Natural killer cell treated with Interleukin-12 subunit alpha and Interleukin-12 subunit beta and Interleukin-15 and Interleukin-18, amount 100 ng/mL, for 72 hours (primary cell): ENCODE measurements around the gene PUSL1. TPM values are rescaled to one million over a fixed set of nuclear protein-coding genes. Genes with fewer than 3 reads are reported as not detected.

ENCODE experiments used
- ATAC-seq, 2 donors: fragments of 150-1000 bp; cut with Tn5 transposase in 1 of 2; sonication (Bioruptor Pico), chemical (Tn5 transposase) in 1 of 2; 2 replicates each; pipeline ENCODE4 v1.10.0; 2021
- DNase-seq: peaks from one replicate; pipeline ENCODE4 v3.0.0; 2022; ENCODE audit warnings: low spot score
- H3K27ac Mint-ChIP-seq, 2 donors: 1 replicate in 1 of 2; 2 replicates in 1 of 2; pipeline ENCODE4 v1.8.0; 2022; ENCODE audit warnings: mixed read lengths in 2 of 2, mild to moderate bottlenecking in 1 of 2, moderate library complexity in 1 of 2
- H3K27me3 Mint-ChIP-seq, 2 donors: 1 replicate in 1 of 2; 2 replicates in 1 of 2; pipeline ENCODE4 v1.8.0; 2022; ENCODE audit warnings: mixed read lengths in 2 of 2
- H3K36me3 Mint-ChIP-seq: one replicate; pipeline ENCODE4 v1.8.0; 2022; ENCODE audit warnings: mixed read lengths
- H3K4me1 Mint-ChIP-seq, 2 donors: 1 replicate in 1 of 2; 2 replicates in 1 of 2; pipeline ENCODE4 v1.8.0; 2022; ENCODE audit warnings: low read depth in 2 of 2, mixed read lengths in 2 of 2, mild to moderate bottlenecking in 1 of 2
- H3K4me3 Mint-ChIP-seq: one replicate; pipeline ENCODE4 v1.8.0; 2022; ENCODE audit warnings: mixed read lengths
- H3K9me3 Mint-ChIP-seq: 2 replicates; pipeline ENCODE4 v1.8.0; 2022; ENCODE audit warnings: mixed read lengths
- total RNA-seq, 2 donors: library from RNA; stranded (reverse); gene quantifications; one replicate each; pipeline ENCODE4 v1.2.3, GENCODE V29; 2022

Gene PUSL1
- total RNA-seq, 2 donors from 2014 or later = 19.2 to 39.0 TPM

- DNase-seq (no peak), ATAC-seq (no peak)
- Mint-ChIP-seq H3K27ac (peak overlapping the region; percentile 62 to 70), H3K4me3 (peak overlapping the region; percentile 91), H3K4me1 (peaks cover 12 to 14% of the 10 kb centered on the region in 2 donors), H3K36me3 (no peaks in the 10 kb centered on the region), H3K27me3 (no peaks in the 10 kb centered on the region), H3K9me3 (no peaks in the 10 kb centered on the region)
Measured at GRCh38 chr1:1305300-1306069, 2.9 kb upstream of the PUSL1 start.

DNA sequence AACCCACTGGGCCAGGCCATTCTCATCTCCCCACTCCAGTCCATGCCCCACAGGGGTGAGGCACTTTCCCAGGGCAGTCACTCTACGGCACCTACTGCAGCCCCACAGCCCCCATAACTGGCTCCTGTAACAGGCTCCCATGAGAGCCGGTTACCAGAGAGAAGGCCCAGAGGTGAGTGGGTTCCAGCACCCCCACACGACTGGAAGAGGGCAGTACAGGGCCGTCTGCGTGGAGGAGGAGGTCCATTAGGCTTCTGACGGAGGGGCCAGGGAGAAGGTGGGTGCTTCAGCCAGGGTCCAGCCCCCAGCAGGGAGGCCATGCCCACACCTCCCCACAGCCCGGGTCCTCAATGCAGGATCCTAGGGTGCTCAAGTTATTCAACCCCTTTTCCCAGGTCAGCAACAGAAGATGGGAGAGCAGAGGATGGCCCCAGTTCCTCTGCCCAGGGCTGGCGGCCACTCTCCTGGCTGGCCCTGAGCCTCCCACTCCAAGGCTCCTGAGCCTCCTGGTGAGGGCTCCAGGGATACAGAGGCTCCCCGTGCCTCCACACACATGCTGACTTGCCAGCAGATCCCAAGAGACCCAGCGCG is 2.2 kb upstream of the PUSL1 start:
- no peaks in the 10 kb centered on the region for H3K36me3 Mint-ChIP-seq
- peak overlapping the region; percentile 62 to 70 for H3K27ac Mint-ChIP-seq
- DNase-seq (no peak), ATAC-seq (no peak)
- H3K4me1 Mint-ChIP-seq = peaks cover 12 to 14% of the 10 kb centered on the region in 2 donors
- H3K4me3 Mint-ChIP-seq = peak overlapping the region; percentile 91
- no peaks in the 10 kb centered on the region for H3K9me3 Mint-ChIP-seq
- H3K27me3 Mint-ChIP-seq = no peaks in the 10 kb centered on the region

- H3K27me3 Mint-ChIP-seq = no peaks in the 10 kb centered on the region
- no peaks in the 10 kb centered on the region for H3K9me3 Mint-ChIP-seq
- H3K27ac Mint-ChIP-seq = peak overlapping the region; percentile 62 to 70
- ATAC-seq (no peak), DNase-seq (no peak)
- no peaks in the 10 kb centered on the region for H3K36me3 Mint-ChIP-seq
- H3K4me3 Mint-ChIP-seq = peak overlapping the region; percentile 91
- peaks cover 12 to 14% of the 10 kb centered on the region in 2 donors for H3K4me1 Mint-ChIP-seq
Measured at GRCh38 chr1:1306661-1307260, 1.6 kb upstream of the PUSL1 start.

GRCh38 chr1:1307261-1307922 is 1.0 kb upstream of the PUSL1 start:
- Mint-ChIP-seq H3K36me3 (no peaks in the 10 kb centered on the region), H3K9me3 (no peaks in the 10 kb centered on the region), H3K4me1 (peaks cover 12 to 14% of the 10 kb centered on the region in 2 donors), H3K4me3 (peak overlapping the region; percentile 91), H3K27ac (peak overlapping the region in 1 of 2 donors; percentile 62), H3K27me3 (no peaks in the 10 kb centered on the region)
- peak; percentile 1 to 4 for ATAC-seq
- DNase-seq = no peak

- Mint-ChIP-seq H3K27ac (no peak overlapping the region), H3K27me3 (no peaks in the 10 kb centered on the region), H3K4me3 (peak overlapping the region; percentile 70), H3K9me3 (no peaks in the 10 kb centered on the region), H3K36me3 (no peaks in the 10 kb centered on the region), H3K4me1 (peaks cover 12 to 14% of the 10 kb centered on the region in 2 donors)
- DNase-seq (no peak), ATAC-seq (no peak)
Measured at GRCh38 chr1:1308756-1309250, 406 bp downstream of the PUSL1 start.

DNA sequence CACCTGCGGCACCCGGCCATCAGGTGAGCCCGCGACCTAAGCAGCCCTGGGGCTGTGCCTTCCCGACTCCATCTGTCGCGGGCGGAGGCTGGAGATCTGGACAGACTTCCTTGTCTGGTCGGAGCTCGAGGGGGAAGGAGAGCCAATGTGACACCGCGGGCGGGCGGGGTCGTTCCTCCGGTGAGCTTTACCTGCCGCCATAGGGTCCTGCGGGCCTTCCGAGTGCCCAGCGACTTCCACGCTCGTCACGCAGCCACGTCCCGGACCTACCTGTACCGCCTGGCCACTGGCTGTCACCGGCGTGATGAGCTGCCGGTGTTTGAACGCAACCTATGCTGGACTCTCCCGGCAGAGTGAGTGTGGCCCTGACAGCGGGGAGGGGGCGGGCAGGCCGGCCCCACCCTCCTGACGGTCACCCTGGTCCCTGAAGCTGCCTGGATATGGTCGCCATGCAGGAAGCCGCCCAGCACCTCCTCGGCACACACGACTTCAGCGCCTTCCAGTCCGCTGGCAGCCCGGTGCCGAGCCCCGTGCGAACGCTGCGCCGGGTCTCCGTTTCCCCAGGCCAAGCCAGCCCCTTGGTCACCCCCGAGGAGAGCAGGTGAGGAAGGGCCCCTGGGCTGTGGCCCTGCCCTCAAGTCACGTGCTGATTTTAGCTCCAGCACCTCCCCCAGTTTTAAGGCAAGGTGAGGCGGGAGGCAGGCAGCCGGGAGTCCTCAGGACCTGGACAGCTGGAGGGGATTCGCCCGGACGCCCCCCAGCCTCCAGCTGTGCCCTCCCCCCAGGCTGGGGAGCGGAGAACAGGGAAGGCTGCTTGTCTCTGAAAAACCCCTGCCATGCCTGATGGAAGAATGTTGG is 1.1 kb downstream of the PUSL1 start:
- DNase-seq (no peak), ATAC-seq (no peak)
- no peaks in the 10 kb centered on the region for H3K36me3 Mint-ChIP-seq
- H3K27ac Mint-ChIP-seq = no peak overlapping the region
- no peaks in the 10 kb centered on the region for H3K9me3 Mint-ChIP-seq
- H3K4me3 Mint-ChIP-seq = peak overlapping the region; percentile 63
- no peaks in the 10 kb centered on the region for H3K27me3 Mint-ChIP-seq
- H3K4me1 Mint-ChIP-seq = peaks cover 12 to 14% of the 10 kb centered on the region in 2 donors

GRCh38 chr1:1310109-1310385 is 1.6 kb downstream of the PUSL1 start:
- H3K4me1 Mint-ChIP-seq = peaks cover 14% of the 10 kb centered on the region in 2 donors
- peak overlapping the region; percentile 63 for H3K4me3 Mint-ChIP-seq
- no peaks in the 10 kb centered on the region for H3K36me3 Mint-ChIP-seq
- H3K27me3 Mint-ChIP-seq = no peaks in the 10 kb centered on the region
- no peak for DNase-seq
- no peak overlapping the region for H3K27ac Mint-ChIP-seq
- no peak for ATAC-seq
- H3K9me3 Mint-ChIP-seq = no peaks in the 10 kb centered on the region

DNA sequence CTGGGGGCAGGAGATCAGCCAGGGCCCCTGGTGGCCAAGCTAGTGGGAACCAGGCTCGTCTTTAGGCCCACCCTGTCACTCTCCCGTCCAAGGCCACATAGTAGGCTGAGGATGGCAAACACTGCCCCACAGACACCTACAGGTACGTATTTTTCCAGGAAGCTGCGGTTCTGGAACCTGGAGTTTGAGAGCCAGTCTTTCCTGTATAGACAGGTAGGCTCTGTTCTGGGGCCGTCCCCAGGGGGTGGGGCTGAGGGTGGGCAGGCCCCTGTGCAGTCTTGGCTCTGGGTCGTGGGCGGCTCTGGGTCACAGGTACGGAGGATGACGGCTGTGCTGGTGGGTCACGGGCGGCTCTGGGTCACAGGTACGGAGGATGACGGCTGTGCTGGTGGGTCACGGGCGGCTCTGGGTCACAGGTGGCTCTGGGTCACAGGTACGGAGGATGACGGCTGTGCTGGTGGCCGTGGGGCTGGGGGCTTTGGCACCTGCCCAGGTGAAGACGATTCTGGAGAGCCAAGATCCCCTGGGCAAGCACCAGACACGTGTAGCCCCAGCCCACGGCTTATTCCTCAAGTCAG is 2.2 kb downstream of the PUSL1 start:
- Mint-ChIP-seq H3K27ac (no peak overlapping the region), H3K4me1 (peaks cover 14% of the 10 kb centered on the region in 2 donors), H3K36me3 (no peaks in the 10 kb centered on the region), H3K27me3 (no peaks in the 10 kb centered on the region), H3K9me3 (no peaks in the 10 kb centered on the region), H3K4me3 (no peak overlapping the region)
- ATAC-seq (no peak), DNase-seq (no peak)

GRCh38 chr1:1311107-1312104 is 3.0 kb downstream of the PUSL1 start:
- Mint-ChIP-seq H3K9me3 (no peaks in the 10 kb centered on the region), H3K27me3 (no peaks in the 10 kb centered on the region), H3K36me3 (no peaks in the 10 kb centered on the region), H3K4me1 (peaks cover 7 to 9% of the 10 kb centered on the region in 2 donors), H3K4me3 (no peak overlapping the region), H3K27ac (no peak overlapping the region)
- DNase-seq = no peak
- no peak for ATAC-seq

DNA sequence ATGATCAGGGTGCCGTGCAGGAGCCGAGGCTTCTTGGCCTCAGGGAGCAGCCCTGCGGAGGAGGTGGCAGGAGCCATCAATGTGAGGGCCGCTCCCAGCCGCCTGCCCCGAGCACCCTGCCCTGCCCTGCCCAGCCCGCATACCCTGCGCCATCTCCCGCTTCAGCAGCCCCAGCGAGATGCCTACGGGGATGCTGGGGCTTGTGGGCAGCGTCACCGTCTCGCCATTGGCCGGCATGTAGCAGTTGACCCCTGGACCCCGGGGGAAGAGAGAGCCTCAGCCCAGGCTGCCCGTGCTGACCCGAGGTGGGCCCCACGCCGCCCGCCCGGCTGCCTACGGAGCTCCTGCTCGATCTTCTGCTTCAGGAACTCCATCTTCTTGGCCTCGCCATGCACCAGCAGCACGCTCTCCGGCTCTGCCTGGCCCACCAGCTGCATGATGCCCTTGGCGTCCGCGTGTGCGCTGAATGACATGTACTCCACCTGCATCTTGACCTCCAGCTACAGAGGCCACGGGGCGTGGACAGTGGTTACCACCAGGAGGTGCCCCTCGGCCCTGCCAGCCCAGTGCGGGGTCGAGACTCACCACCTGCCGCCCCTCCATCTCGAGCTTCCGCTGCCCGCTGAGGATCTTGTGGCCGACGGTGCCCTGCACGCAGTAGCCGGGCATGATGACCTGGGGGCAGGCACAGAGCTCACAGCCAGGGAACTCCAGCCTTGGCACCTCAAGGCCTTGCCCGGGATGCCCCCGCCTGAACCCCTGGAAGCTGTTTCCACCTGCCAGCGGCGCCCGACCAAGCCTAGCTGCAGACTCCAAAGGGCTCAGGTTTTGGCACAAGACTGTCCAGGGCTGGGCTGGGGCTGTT is 4.3 kb downstream of the PUSL1 start:
- Mint-ChIP-seq H3K4me1 (peaks cover 0 to 3% of the 10 kb centered on the region in 2 donors), H3K9me3 (no peaks in the 10 kb centered on the region), H3K36me3 (no peaks in the 10 kb centered on the region), H3K4me3 (no peak overlapping the region), H3K27ac (no peak overlapping the region), H3K27me3 (no peaks in the 10 kb centered on the region)
- no peak for DNase-seq
- no peak for ATAC-seq

GRCh38 chr1:1313500-1314236 is 5.3 kb downstream of the PUSL1 start:
- no peak overlapping the region for H3K27ac Mint-ChIP-seq
- H3K4me3 Mint-ChIP-seq = no peak overlapping the region
- H3K4me1 Mint-ChIP-seq = peaks cover 0 to 3% of the 10 kb centered on the region in 2 donors
- no peak for DNase-seq
- no peak for ATAC-seq
- no peaks in the 10 kb centered on the region for H3K27me3 Mint-ChIP-seq
- no peaks in the 10 kb centered on the region for H3K9me3 Mint-ChIP-seq
- no peaks in the 10 kb centered on the region for H3K36me3 Mint-ChIP-seq
